Cerebellar nuclear complex (tissue), 1 donor: ENCODE data around the gene WWOX.

ENCODE experiments used
- DNase-seq, 2 experiments: peaks; one replicate each; lab custom pipeline; 2025; lab: John Stamatoyannopoulos, UW

The WWOX gene

DNA sequence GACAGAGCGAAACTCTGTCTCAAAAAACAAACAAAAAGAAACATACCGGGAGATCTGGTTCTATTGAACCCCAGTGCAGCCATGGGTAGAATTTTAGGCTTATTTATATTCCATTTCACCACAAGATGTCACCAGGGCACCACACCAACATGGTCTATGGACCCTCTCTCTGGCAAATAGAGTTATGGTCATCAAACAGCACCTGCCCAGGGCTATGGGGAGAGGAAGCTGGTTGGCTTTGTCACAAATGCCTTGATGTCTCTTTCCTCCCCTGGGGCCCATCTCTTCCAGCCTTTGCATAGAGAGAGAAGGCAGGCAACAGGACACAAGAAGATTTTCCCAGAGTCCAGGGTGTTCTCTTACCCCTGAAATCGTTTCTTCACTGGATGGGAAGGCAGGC is 128.4 kb downstream of the WWOX start:
- DNase-seq, result no peak

DNA sequence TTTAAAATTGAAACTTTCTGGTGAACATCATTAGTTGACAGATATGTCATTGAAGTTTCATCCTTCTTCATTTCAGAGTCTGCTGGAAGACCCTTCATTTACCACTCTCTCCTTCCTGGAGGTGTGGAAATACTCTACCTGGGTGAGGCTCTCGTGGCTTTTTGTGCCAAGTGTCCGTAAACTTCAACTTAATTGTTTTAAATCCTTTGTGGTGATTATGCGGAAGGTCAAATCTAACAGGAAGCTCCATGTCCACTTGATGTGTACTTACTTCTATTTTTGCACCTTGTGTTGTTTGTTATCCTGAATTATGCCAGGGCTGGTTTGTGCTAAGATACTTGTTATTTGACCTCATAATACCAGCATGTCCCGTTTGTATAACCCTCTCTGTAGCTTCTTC is 129.2 kb downstream of the WWOX start:
- no peak for DNase-seq

DNA sequence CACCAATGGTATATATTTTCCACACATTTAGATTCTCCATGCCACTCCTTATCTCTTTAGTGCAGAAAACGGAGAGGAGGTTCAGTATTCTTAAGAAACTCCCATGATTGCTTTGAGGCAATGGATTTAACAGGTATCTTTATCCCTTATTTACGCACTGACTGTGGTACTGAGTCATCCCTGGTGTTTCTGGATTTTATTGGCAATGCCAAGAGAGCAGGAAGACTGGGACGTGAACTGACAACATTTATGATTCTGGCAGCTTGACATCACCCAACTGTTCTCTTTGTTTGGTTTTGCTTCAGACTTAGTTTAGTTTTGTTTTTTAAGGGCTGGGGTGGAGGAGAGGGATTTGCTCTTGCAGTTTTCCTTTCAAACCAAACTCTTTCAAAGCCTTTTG is 131.4 kb downstream of the WWOX start:
- no peak for DNase-seq

DNA sequence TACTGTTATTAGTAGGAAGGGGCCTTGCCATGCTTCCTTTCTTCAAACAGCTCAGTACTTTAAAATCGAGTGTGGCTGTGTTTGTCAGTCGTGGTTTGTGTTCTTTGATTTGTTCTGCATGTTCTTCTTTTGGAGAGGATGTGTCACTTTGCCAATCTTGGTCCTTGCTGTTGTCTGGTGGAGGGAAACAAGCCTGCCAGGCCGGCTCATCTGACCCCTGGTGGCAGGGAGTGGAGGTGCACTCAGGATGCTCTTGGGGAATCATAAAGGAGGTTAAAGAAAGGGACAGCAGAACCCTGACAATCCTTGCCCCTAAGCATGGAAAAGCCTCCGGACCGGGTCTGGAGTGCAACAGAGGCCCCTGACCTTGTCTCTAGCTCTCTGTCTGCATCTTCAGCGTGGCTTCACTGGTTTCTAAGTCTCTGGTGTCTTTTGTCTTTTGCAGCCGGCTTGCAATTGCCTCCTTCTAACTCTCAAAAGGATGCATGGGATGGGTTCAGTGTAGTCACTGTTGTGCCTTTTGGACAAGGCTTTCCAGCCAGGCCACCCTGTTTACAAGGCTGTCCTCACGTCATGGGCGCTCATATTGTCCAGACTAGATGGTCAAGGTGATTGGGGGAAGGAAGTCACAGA is 135.8 kb downstream of the WWOX start:
- DNase-seq, result peak in 1 of 2 experiments; percentile 68

DNA sequence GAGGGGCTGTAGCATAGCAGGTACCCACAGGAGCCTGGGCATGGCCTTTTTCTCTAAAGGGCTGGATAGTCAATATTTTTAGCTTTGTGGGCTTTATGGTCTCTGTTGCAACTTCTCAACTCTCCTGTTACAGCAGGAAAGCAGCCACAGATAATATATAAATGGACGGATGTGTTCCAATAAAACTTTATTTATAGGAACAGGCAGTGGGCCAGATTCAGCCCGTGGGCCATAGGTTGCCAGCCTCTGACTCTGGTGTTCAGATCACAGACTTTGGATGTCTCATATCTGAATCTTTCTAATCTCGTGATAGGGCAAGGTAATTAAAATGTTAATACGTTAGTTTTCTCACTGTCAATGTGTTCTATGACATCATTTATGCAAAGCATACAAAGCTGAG is 136.4 kb downstream of the WWOX start:
- DNase-seq, result no peak

DNA sequence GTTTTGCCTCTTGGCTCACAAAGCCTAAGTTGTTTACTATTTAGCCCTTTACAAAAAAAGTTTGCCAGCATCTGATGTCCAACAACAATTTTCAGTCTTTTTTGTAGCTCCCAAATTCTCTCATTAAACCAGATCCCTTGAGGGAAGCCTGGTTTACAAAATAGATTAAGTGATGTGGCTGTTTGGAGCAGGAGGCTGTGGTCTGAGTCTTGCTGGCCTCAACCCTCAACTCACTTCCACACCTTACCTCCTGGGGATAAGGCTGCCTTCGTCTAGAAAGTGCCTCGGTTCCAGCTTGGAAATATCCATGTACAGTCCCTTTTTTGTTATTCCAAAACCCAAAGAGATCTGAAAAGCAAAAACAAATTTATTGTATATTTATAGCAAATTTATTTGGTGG is 138.4 kb downstream of the WWOX start:
- no peak for DNase-seq

DNA sequence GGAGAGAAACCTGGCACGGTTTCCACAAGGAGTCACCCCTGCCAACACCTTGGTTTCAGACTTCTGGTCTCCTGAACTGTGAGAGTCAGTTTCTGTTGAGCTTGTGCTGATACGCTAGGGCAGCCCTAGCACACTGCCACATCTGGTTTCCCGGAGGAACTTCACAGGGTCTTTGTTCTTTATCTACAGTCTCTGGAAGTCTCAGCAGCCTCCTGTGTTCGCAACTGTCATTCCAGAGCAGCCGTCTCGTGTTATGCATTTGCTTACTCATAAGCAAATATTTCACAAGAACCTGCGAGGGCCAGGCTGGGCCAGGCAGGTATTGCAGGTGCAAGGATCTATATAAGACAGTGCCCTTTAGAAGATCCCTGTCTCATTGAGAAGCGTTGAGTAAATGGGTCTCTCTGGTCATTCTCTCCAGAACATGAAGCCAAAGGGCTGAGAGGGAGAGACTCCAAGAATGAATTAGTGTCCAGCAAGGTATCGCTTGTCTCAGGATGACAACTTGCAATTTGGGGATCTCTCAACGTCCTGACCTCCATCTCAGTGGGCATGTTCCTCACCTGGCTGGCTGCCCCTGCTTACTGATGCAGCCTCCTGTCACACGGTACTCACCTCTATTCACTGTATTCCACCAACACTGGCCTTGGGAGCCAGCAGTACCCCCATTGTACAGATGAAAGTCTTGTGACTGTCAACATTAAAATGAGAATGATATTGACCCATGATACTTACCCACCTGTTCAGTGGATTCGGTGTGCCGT is 141.2 kb downstream of the WWOX start:
- no peak for DNase-seq

DNA sequence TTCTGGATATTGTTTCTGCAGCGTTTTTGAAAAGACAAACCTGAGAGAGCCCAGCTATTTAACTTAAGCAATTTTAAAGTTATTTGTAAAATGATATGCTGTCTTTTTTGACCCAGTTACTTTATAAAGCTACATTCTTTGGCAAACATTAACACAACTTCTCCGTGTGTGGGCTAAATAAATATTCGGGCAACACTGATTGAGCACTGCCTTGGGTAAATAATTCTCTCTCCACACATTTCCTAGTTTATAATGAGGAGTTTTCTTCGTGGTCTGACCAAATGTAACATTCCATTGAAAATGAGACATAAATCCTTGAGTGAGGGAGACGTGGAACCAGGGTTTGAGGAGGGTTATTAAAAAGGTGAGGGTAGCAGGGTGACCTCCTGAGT is 142.8 kb downstream of the WWOX start:
- no peak for DNase-seq

DNA sequence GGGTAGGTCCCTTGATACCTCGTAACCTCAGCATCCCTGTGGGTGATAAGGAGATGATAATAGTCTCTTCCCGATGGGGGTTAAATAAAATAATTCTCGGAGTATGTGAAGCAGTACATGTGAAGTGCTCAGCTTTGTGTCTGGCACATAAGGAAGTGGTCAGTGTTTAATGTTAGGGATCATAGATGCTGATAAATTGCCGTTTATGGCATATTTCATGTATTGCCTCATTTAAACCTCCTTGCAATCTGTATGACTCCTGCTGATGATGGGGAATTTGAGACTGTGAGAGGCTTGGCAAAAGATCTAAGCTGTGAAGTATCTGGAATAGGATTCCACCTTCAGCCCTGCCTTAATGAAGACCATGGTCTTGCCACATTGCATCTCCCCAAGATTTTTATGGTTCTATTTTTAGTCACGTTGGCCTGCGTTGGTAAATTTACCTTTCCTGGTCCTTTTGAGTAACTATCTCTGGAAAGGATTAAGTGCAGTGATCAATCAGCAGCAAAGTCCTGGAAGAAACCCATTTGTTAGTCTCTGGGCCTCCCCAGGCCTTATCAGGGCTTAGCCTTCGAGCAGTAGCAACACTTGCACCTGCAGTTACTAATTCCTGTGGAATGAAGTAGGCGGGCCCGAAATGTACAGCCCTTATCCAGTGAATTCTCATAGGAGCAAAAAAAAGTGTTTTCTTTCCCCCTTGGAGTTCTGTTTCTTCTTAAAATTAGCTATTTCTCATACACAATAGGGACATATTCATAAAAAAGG is 144.9 kb downstream of the WWOX start:
- DNase-seq, result no peak

DNA sequence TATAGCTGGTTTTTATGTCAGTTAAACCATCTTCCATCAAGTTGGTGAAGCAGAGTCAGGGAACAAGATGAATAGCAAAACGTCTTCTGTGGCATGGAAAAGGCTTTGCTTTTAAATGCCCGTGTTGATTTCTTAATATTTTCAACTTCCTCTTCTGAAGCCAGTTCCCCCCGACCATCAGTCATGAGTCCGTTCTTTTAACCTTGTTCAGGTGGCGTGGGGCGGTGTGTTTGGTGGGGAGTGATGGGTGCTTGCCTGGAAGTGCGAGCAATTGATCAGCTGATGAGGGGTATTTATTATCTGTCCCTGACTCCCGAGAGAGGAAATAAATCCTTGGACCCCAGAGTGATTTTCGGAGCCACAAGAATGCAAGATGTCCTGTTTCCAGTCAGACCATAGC is 147.1 kb downstream of the WWOX start:
- DNase-seq, result no peak

DNA sequence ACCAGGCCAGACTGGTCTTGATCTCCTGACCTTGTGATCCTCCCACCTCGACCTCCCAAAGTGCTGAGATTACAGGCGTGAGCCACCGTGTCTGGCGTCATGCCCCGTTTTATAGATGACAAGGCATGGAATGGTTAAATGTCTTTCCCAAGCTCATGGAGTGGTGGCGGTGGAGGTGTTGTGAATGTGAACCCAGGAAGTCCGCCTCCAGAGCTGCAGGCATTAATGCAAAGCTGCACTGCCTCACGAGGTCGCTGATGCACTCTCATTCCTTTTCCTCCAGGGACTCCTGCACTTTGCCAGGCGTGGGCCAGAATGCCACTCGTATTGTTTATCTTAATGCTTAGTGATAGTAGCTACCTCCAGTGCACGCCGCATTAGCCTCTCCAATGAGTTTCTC is 149.6 kb downstream of the WWOX start:
- DNase-seq, result no peak

DNA sequence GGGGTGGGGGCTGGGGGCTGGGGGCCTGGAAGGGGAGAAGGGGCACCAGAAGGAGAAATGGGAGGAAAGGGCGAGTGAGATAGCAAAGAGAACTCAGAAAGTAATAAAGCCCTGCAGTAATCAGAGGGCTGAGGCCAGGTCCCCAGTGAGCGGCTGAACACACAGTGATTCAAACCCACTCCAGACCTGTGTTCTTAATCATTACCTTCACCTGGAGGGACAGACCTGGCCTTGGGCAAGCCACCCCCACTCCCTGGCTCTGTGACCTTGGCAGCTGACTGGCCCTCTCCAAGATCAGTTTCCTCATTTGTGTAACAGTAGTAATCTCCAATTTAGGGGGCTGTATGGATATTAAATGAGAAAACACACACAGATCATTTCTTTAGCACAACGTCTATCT is 150.4 kb downstream of the WWOX start:
- no peak for DNase-seq

DNA sequence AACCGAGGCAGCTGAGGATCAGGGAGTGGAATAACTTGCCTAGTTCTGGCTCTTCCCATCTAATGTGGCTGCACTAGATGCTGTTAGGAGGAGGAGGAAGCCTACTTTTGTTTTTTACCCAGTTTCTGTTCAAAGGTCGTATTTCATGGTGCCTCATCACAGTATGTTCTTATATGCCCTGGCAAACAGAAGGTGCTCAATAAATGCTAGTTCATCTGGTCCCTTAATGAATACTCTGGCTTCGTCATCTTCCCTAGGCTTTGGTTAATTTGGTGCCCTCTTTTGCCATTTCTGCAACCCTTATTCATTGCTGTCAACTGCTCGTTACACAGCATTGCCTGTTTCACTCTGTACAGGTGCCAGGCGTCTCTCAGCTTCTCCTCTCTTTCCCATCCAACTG is 151.7 kb downstream of the WWOX start:
- DNase-seq, result no peak

DNA sequence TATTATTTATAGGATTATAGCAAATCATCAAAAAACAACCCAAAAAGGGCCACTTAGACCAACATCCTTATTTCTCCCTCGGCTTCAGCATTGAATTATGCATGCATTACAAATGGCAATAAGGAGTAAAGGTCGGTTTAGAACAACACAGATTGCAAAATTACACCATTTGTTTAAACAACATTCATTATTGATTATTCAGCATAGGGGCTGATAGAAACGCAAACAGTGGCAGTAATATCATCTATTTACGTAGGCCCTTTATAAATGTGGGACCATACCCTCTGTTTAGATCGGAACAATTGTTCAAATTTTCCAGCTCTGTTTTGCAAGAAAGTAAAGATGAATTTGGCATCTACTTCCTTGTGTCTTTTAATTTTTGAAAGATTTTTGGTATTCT is 153.3 kb downstream of the WWOX start:
- no peak for DNase-seq

DNA sequence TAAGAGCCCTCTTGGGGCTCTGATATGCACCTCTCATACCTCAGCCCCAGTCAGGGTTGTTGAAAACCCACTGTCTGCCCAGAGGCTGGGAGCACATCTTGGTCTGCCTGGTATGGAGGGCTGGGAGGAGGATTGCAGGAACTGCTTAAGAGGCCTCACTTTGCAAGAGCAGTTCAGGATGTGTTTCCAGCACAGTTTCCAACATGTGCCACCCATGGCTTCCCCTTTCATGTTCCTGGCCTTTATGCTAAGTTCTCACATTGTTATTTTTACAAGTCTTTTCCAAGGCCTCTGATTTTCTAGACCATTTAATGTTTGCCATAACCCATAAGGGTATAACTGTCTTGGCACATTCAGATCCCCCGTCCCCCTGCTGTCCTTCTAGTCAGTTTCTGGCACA is 155.4 kb downstream of the WWOX start:
- DNase-seq, result no peak

DNA sequence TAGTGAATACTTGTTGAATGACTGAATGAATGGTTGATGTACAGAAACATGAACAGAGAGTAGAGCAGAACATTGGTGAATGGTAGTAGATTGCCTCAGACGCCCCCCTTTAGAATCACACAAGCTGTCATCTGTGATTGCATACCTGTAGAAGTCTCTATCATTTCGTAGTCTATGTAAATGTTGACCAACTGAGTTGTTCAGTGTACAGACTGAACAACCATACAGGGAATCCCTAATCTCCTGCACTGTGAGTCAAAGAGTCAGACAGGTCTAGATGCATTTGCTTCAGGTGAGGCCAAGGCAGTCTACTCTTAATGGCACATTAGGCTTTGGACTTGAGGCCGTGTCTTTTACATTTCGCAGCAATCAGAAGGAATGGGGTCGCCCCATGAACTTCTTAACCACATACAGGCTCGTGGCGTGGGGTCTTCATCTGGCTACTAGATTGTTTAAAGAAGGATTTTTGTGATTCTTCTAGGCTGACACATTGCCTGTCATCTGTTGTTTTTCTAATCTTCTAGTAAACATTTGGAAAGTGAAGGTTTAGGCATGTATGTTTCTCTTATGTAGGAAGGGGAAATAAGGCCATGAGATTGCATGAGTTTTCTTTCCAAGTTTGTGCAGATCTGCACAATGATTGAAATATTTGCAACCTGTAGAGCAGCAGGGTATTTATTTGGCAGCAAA is 157.4 kb downstream of the WWOX start:
- DNase-seq, result no peak

DNA sequence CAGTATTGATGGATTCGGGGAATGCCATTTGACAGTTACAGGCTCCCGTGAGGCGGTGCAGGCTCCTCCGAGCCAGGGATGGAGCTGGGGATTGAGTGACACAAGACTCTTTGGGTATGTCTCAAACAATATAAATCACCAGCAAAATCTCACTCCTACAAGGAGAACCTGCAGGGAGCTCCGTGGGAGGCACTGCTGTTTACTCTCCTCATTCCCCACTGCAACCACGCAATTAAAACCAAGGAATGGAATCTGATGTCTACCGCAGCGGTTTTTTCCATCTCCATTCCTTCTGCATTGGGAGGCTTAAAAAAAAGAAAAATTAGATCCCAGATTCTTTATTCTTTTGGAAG is 157.9 kb downstream of the WWOX start:
- DNase-seq, result no peak

DNA sequence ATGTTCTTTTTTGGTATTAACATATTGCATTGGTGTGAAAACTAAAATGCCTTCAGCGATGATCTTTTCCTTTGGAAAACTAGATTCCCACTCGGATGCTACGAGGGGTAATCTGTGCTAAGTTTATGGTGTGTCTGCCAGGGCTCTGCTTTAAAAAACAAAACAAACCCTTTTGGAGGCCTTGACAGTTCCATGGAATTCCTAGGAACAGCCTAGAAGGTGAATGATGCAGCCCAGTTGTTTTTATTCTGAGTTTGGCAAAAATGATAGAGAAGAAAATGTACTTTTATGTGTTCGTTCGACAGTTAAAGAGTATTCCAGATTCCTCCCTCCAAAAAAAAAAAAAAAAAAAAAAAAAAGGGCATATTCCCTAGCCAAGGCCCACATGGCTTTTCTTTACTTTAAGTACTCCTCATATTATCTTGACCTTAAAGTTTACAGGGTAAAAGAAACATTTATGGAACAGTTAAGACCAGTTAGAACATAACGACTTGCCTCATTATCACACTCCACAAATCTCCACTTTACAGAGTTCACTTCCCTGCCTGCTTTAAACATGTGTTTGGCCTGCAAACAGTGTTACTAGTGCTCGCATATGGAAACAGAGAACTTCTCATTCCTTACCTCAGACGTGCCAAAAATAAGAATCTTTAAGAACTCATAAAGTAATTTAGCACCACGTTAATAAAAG is 159.1 kb downstream of the WWOX start:
- no peak for DNase-seq

DNA sequence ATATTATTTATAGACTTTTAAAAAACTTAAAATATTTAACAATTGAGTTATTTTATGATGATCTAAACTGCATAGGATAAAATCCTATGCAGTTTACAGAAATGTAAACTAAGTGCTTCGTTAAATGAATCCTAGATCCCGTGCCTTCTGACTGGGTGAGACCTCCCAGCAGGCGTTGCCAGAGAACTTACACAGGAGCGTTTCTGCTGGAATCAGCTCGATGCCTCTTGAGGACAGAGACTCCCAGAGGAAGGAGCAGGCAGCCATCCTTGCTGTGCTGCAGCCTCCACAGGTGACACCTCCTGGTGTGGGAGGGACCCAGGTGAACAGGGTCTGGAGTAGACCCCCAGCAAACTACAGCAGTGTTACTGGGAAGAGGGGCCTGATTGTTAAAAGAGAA is 160.4 kb downstream of the WWOX start:
- DNase-seq, result no peak

DNA sequence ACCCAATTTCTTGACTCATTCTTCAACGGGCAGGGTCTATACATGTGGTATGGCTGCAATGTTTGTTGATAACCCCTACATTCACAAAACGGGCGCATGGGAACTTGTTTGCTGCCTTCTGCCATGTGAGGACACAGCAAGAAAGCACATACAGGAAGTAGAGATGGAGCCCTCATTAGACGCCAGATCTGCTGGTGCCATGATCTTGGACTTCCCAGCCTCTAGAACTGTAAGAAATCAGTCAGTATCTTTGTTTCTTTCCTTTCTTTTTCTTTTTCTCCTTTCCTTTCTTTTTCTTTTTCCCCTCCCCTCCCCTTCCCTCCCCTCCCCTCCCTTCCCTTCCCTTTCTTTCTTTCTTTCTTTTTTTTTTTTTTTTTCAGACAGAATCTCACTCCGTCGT is 165.2 kb downstream of the WWOX start:
- DNase-seq, result no peak

DNA sequence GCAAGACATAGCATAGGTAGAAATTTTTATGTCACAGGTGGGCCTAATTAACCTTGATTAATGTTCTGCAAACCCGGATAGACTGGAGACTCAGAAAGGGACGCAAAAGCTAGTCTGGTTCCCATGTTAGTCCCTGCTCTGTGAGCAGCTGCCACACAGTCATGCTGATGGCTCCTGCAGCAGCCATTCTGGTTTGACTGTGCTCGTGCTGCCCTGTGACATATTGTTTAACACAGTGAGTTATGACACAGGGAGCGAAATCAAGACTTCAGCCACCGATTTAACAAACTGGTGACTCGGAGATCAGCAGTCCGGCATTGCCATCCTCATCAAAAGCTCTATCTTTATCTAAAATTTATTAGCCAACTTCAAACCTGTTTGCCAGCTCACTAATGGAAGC is 169.8 kb downstream of the WWOX start:
- no peak for DNase-seq

DNA sequence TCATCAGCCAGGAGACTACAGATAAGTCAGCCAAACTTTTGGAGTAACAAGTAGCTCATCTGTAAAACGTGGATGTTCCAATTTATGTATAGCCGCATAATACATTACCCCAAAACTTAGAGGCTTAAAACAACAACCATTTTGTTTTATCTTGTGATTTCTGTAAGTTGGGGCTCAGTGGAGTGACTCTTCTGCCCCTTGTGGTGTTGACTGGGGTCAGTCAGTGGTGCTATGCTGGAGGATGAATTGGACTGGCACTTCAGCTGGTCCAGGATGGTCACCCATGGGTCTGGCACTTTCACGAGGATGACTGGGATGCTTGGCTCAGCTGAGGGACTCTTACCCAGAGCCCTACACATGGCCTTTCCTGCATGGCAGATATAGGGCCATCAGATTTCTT is 172.5 kb downstream of the WWOX start:
- DNase-seq, result no peak
